GM12864 (cell line): Measurements from ENCODE around the gene TFRC.
"Not testable (repeated sequence)": the region's sequence is repeated elsewhere in the genome, so short reads cannot be mapped to it uniquely, and the experiment has no call there.

Source experiments
- DNase-seq: peaks from one replicate; pipeline ENCODE4 v3.0.0-alpha.2; 2011; ENCODE audit warnings: low read depth
- H3K4me3 ChIP-seq: 2 replicates; pipeline ENCODE4 v1.5.1; 2011; ENCODE audit warnings: mild to moderate bottlenecking, low read depth, low read length, control low read depth
- CTCF ChIP-seq: IDR thresholded peaks from 2 replicates; pipeline ENCODE4 v1.5.1; 2011; ENCODE audit warnings: low read depth, mild to moderate bottlenecking, moderate library complexity, low read length, control low read depth, inconsistent platforms; ENCODE audit errors: missing control alignments

The TFRC gene

GRCh38 chr3:196008387-196008786 is 73.5 kb downstream of the TFRC start:
- no peak for DNase-seq
- no peak for TF ChIP-seq CTCF
- no peak overlapping the region for H3K4me3 ChIP-seq

- TF ChIP-seq CTCF: no peak
- H3K4me3 ChIP-seq: no peak overlapping the region
- no peak for DNase-seq
Observed at GRCh38 chr3:196007744-196008335, 74.0 kb downstream of the TFRC start.

- DNase-seq, H3K4me3 ChIP-seq: not testable (repeated sequence)
Observed at GRCh38 chr3:196005338-196005737, 76.6 kb downstream of the TFRC start.

- not testable (repeated sequence) for H3K4me3 ChIP-seq, DNase-seq
Observed at GRCh38 chr3:196004359-196005052, 77.4 kb downstream of the TFRC start.

GRCh38 chr3:196003611-196004010 is 78.3 kb downstream of the TFRC start:
- no peak for TF ChIP-seq CTCF
- no peak overlapping the region for H3K4me3 ChIP-seq
- DNase-seq: no peak

- not testable (repeated sequence) for DNase-seq, H3K4me3 ChIP-seq
Observed at GRCh38 chr3:196002721-196003120, 79.2 kb downstream of the TFRC start.

GRCh38 chr3:196001240-196001639 is 80.7 kb downstream of the TFRC start:
- not testable (repeated sequence) for H3K4me3 ChIP-seq, DNase-seq

GRCh38 chr3:196000360-196000950 is 81.4 kb downstream of the TFRC start:
- H3K4me3 ChIP-seq, DNase-seq: not testable (repeated sequence)

GRCh38 chr3:195999896-196000295 is 82.0 kb downstream of the TFRC start:
- no peak overlapping the region for H3K4me3 ChIP-seq
- no peak for TF ChIP-seq CTCF
- DNase-seq: no peak
